ENCODE results near the gene BNIP3. TPM values are rescaled to one million over a fixed set of nuclear protein-coding genes. Genes with fewer than 3 reads are reported as not detected.

BNIP3 gene
- polyA plus RNA-seq, 3 donors = 3.2 to 7.2 (median 4.6) TPM

GRCh38 chr10:131982796-131983195 lies 1.1 kb upstream of the BNIP3 start:
- Mint-ChIP-seq H3K27ac (no peak overlapping the region), H3K27me3 (ENCODE audit: low read depth in 3 of 3) (peaks cover 54 to 75% (median 55%) of the 10 kb centered on the region in 3 donors), H3K9me3 (peaks cover under 1 to 23% (median 13%) of the 10 kb centered on the region in 7 donors), H3K36me3 (peaks cover 0 to 9% of the 10 kb centered on the region in 2 donors), H3K4me1 (peaks cover 13% of the 10 kb centered on the region), H3K4me3 (peak overlapping the region; percentile 56 to 80)
- H2AFZ ChIP-seq (ENCODE audit: insufficient read depth, low read depth, low read length, poor library complexity, severe bottlenecking) = peak overlapping the region; percentile 82
- no peak for DNase-seq
- peak overlapping the region in 1 of 3 experiments; percentile 76 for H3K4me3 ChIP-seq (replicated peaks in 1 of 3; ENCODE audit: low read depth in 2 of 3, low read length in 3 of 3)
- WGBS (ENCODE audit: insufficient coverage) = 61% methylated on average over 21 of the region's 21 CpGs
- peaks cover 0 to 11% of the 10 kb centered on the region in 2 donors for H3K9me3 ChIP-seq (replicated peaks in 1 of 2; ENCODE audit: control insufficient read depth in 1 of 2, insufficient read depth in 1 of 2, low read length in 2 of 2)
- no peaks in the 10 kb centered on the region for H3K79me2 ChIP-seq (ENCODE audit: insufficient read depth, low read length)
- peaks cover 10 to 19% of the 10 kb centered on the region in 2 donors for H3K4me1 ChIP-seq (ENCODE audit: control insufficient read depth in 1 of 2, insufficient read depth in 2 of 2, low read length in 2 of 2)
- no peaks in the 10 kb centered on the region for H4K20me1 ChIP-seq (ENCODE audit: insufficient read depth, low read length)
- no peak overlapping the region for H3K27ac ChIP-seq (ENCODE audit: low read depth in 1 of 2, low read length in 2 of 2)
- peaks cover 31 to 70% of the 10 kb centered on the region in 2 donors for H3K27me3 ChIP-seq (ENCODE audit: control insufficient read depth in 2 of 2, insufficient read depth in 2 of 2, low read length in 2 of 2)
- H3K4me2 ChIP-seq (replicated peaks; ENCODE audit: extremely low read depth, low read length, poor library complexity, severe bottlenecking) = peak overlapping the region; percentile 78
- no peak overlapping the region for H3K9ac ChIP-seq (ENCODE audit: insufficient read depth, low read length, poor library complexity, severe bottlenecking)
- intact Hi-C loops (cut with micrococcal nuclease) = no loop called here
- TF ChIP-seq CTCF (IDR thresholded peaks at IDR 0.05) = no peak
- no peaks in the 10 kb centered on the region for H3K36me3 ChIP-seq (replicated peaks in 1 of 2; ENCODE audit: control insufficient read depth in 1 of 2, insufficient read depth in 2 of 2, low read length in 2 of 2)

GRCh38 chr10:131982185-131982756 lies 548 bp upstream of the BNIP3 start:
- Histone ChIP-seq H3K4me2 (replicated peaks; ENCODE audit: extremely low read depth, low read length, poor library complexity, severe bottlenecking) (peak overlapping the region; percentile 78), H3K4me3 (replicated peaks in 1 of 3; ENCODE audit: low read depth in 2 of 3, low read length in 3 of 3) (peak overlapping the region; percentile 17 to 76 (median 24)), H3K9me3 (replicated peaks in 1 of 2; ENCODE audit: control insufficient read depth in 1 of 2, insufficient read depth in 1 of 2, low read length in 2 of 2) (peaks cover 0 to 11% of the 10 kb centered on the region in 2 donors), H3K9ac (ENCODE audit: insufficient read depth, low read length, poor library complexity, severe bottlenecking) (no peak overlapping the region), H3K79me2 (ENCODE audit: insufficient read depth, low read length) (no peaks in the 10 kb centered on the region), H3K4me1 (ENCODE audit: control insufficient read depth in 1 of 2, insufficient read depth in 2 of 2, low read length in 2 of 2) (peaks cover 10 to 19% of the 10 kb centered on the region in 2 donors), H3K36me3 (replicated peaks in 1 of 2; ENCODE audit: control insufficient read depth in 1 of 2, insufficient read depth in 2 of 2, low read length in 2 of 2) (no peaks in the 10 kb centered on the region), H2AFZ (ENCODE audit: insufficient read depth, low read depth, low read length, poor library complexity, severe bottlenecking) (peak overlapping the region; percentile 82), H3K27ac (ENCODE audit: low read depth in 1 of 2, low read length in 2 of 2) (no peak overlapping the region), H4K20me1 (ENCODE audit: insufficient read depth, low read length) (no peaks in the 10 kb centered on the region), H3K27me3 (ENCODE audit: control insufficient read depth in 2 of 2, insufficient read depth in 2 of 2, low read length in 2 of 2) (peaks cover 31 to 70% of the 10 kb centered on the region in 2 donors)
- peaks cover 0 to 23% (median 13%) of the 10 kb centered on the region in 7 donors for H3K9me3 Mint-ChIP-seq
- H3K27me3 Mint-ChIP-seq (ENCODE audit: low read depth in 3 of 3) = peaks cover 54 to 75% (median 55%) of the 10 kb centered on the region in 3 donors
- under 1% methylated on average over 83 of the region's 83 CpGs for whole genome bisulfite sequencing (ENCODE audit: insufficient coverage)
- H3K36me3 Mint-ChIP-seq = peaks cover 0 to 9% of the 10 kb centered on the region in 2 donors
- H3K27ac Mint-ChIP-seq = no peak overlapping the region
- no peak for DNase-seq
- H3K4me1 Mint-ChIP-seq = peaks cover 13% of the 10 kb centered on the region
- H3K4me3 Mint-ChIP-seq = peak overlapping the region; percentile 51 to 69
- TF ChIP-seq CTCF (IDR thresholded peaks at IDR 0.05) = no peak
- intact Hi-C loops (cut with micrococcal nuclease) = no loop called here

Data from CD14-positive monocyte (primary cell).